ENCODE results near the gene ST8SIA2. TPM values are rescaled to one million over a fixed set of nuclear protein-coding genes. Genes with fewer than 3 reads are reported as not detected.

Gene ST8SIA2
- total RNA-seq, 4 donors from 2014 or later, result not detected

GRCh38 chr15:92402751-92403150 is 9.1 kb downstream of the ST8SIA2 start:
- WGBS, 2 donors (ENCODE audit: low coverage in 1 of 2), result 90% methylated on average over 3 of the region's 5 CpGs; no CpG with 5 or more reads in 1 of the 2 donors
- H3K4me3 ChIP-seq, result no peak overlapping the region
- no peaks in the 10 kb centered on the region for H3K36me3 ChIP-seq
- H3K4me1 ChIP-seq, result no peaks in the 10 kb centered on the region
- H3K27ac ChIP-seq, result no peak overlapping the region
- no peak for TF ChIP-seq CTCF (IDR thresholded peaks at IDR 0.05)
- no peak for TF ChIP-seq POLR2A (IDR thresholded peaks at IDR 0.05)
- TF ChIP-seq EP300 (IDR thresholded peaks at IDR 0.05), result no peak
- no peak for TF ChIP-seq POLR2AphosphoS5 (IDR thresholded peaks at IDR 0.05)
- peaks cover 24% of the 10 kb centered on the region for H3K27me3 ChIP-seq
- no peak for ATAC-seq
- H3K9me3 ChIP-seq, result no peaks in the 10 kb centered on the region

- H3K9me3 ChIP-seq, result no peaks in the 10 kb centered on the region
- H3K4me3 ChIP-seq, result no peak overlapping the region
- H3K36me3 ChIP-seq, result no peaks in the 10 kb centered on the region
- TF ChIP-seq EP300 (IDR thresholded peaks at IDR 0.05), result no peak
- no peak for TF ChIP-seq CTCF (IDR thresholded peaks at IDR 0.05)
- no peak for TF ChIP-seq POLR2AphosphoS5 (IDR thresholded peaks at IDR 0.05)
- TF ChIP-seq POLR2A (IDR thresholded peaks at IDR 0.05), result no peak
- H3K27me3 ChIP-seq, result peaks cover 13% of the 10 kb centered on the region
- no peak for ATAC-seq
- no peaks in the 10 kb centered on the region for H3K4me1 ChIP-seq
- WGBS, 2 donors (ENCODE audit: low coverage in 1 of 2), result 86% methylated on average over 1 of the region's 5 CpGs; no CpG with 5 or more reads in 1 of the 2 donors
- H3K27ac ChIP-seq, result no peak overlapping the region
These were observed 12.3 kb downstream of the ST8SIA2 start for GRCh38 chr15:92405942-92406341.

- Histone ChIP-seq H3K27ac (no peak overlapping the region), H3K36me3 (no peaks in the 10 kb centered on the region), H3K4me3 (no peak overlapping the region), H3K27me3 (no peaks in the 10 kb centered on the region), H3K4me1 (no peaks in the 10 kb centered on the region), H3K9me3 (no peaks in the 10 kb centered on the region)
- no peak for ATAC-seq
- no peak for TF ChIP-seq POLR2AphosphoS5 (IDR thresholded peaks at IDR 0.05)
- no peak for TF ChIP-seq EP300 (IDR thresholded peaks at IDR 0.05)
- TF ChIP-seq CTCF (IDR thresholded peaks at IDR 0.05), result no peak
- TF ChIP-seq POLR2A (IDR thresholded peaks at IDR 0.05), result no peak
- 65% methylated on average over 5 of the region's 6 CpGs; no CpG with 5 or more reads in 1 of the 2 donors for WGBS, 2 donors (ENCODE audit: low coverage in 1 of 2)
These were observed 13.6 kb downstream of the ST8SIA2 start for GRCh38 chr15:92407321-92407720.

GRCh38 chr15:92407916-92408315 is 14.2 kb downstream of the ST8SIA2 start:
- Histone ChIP-seq H3K27ac (no peak overlapping the region), H3K27me3 (no peaks in the 10 kb centered on the region), H3K9me3 (no peaks in the 10 kb centered on the region), H3K4me1 (no peaks in the 10 kb centered on the region), H3K36me3 (no peaks in the 10 kb centered on the region), H3K4me3 (no peak overlapping the region)
- no peak for TF ChIP-seq EP300 (IDR thresholded peaks at IDR 0.05)
- no peak for TF ChIP-seq POLR2AphosphoS5 (IDR thresholded peaks at IDR 0.05)
- TF ChIP-seq POLR2A (IDR thresholded peaks at IDR 0.05), result no peak
- no peak for TF ChIP-seq CTCF (IDR thresholded peaks at IDR 0.05)
- no peak for ATAC-seq
- 44 to 56% methylated on average over 2 to 5 of the region's 5 CpGs for WGBS, 2 donors (ENCODE audit: low coverage in 1 of 2)

GRCh38 chr15:92409006-92409405 is 15.3 kb downstream of the ST8SIA2 start:
- Histone ChIP-seq H3K36me3 (no peaks in the 10 kb centered on the region), H3K9me3 (no peaks in the 10 kb centered on the region), H3K27ac (no peak overlapping the region), H3K27me3 (no peaks in the 10 kb centered on the region), H3K4me3 (no peak overlapping the region), H3K4me1 (no peaks in the 10 kb centered on the region)
- ATAC-seq, result no peak
- TF ChIP-seq POLR2AphosphoS5 (IDR thresholded peaks at IDR 0.05), result no peak
- TF ChIP-seq CTCF (IDR thresholded peaks at IDR 0.05), result no peak
- no peak for TF ChIP-seq EP300 (IDR thresholded peaks at IDR 0.05)
- no peak for TF ChIP-seq POLR2A (IDR thresholded peaks at IDR 0.05)
- WGBS, 2 donors (ENCODE audit: low coverage in 1 of 2), result 96 to 100% methylated on average over 1 to 4 of the region's 5 CpGs

Measured in gastroesophageal sphincter (tissue), 4 donors.